HepG2 (cell line): ENCODE measurements around the gene GSTP1. TPM values are rescaled to one million over a fixed set of nuclear protein-coding genes. Genes with fewer than 3 reads are reported as not detected.

Source experiments
- ATAC-seq: fragments of 200-7000 bp; cut with Tn5 transposase; 3 replicates; pipeline ENCODE4 v1.9.1; 2020; ENCODE audit warnings: mild to moderate bottlenecking, moderate library complexity
- BruUV-seq: library from RNA; stranded (reverse); fragments of 400-500 nt; replicated peaks from 2 replicates; lab custom pipeline; 2021; lab: Mats Ljungman, UMichigan
- CTCF ChIA-PET: fragments of 300-600 bp; formaldehyde crosslinking; extraction: SDS; loops from one replicate; lab custom pipeline; 2021; ENCODE audit warnings: low total read pairs, inconsistent platforms, low intra/inter-chr PET ratio; lab: Yijun Ruan, JAX
- POLR2A ChIA-PET: fragments of 350-600 bp; sonication (Branson Sonifier 250); formaldehyde crosslinking; loops from one replicate; lab custom pipeline; 2020; ENCODE audit warnings: antibody characterized with exemption, inconsistent platforms; lab: Yijun Ruan, JAX
- DNase-seq: peaks from one replicate; pipeline ENCODE4 v3.0.0-alpha.2; 2015; ENCODE audit warnings: low spot score
- FAIRE-seq: peaks from 3 replicates; lab custom pipeline; 2011; peaks lifted over from hg19 to GRCh38; lab: Jason Lieb, UNC
- H2AFZ ChIP-seq: one replicate; pipeline ENCODE4 v1.6.1; 2011; ENCODE audit warnings: low read length, inconsistent platforms
- H3K27ac ChIP-seq: fragments of 300-600 bp; 3 replicates; pipeline ENCODE4 v1.8.0; 2011; ENCODE audit warnings: mixed run types, mild to moderate bottlenecking, mixed read lengths, low read length, inconsistent platforms; ENCODE audit not compliant: insufficient read depth; ENCODE audit errors: extremely low read length
- H3K27me3 ChIP-seq, 2 experiments: fragments of 200-600 bp in 1 of 2; 2 replicates in 1 of 2; 3 replicates in 1 of 2; pipeline versions ENCODE4 v1.6.0 to v1.8.0; 2011; ENCODE audit warnings: low read length in 2 of 2, mild to moderate bottlenecking in 2 of 2, moderate library complexity in 2 of 2, inconsistent platforms in 1 of 2; ENCODE audit not compliant: insufficient read depth in 2 of 2, control insufficient read depth in 1 of 2
- H3K36me3 ChIP-seq, 2 experiments: fragments of 200-600 bp in 1 of 2; replicated peaks in 1 of 2; 2 replicates in 1 of 2; 3 replicates in 1 of 2; pipeline versions ENCODE4 v1.5.1 to v1.8.0; 2011; ENCODE audit warnings: low read length in 2 of 2, inconsistent platforms in 1 of 2; ENCODE audit not compliant: insufficient read depth in 2 of 2, control insufficient read depth in 1 of 2
- H3K4me1 ChIP-seq: 2 replicates; pipeline ENCODE4 v1.5.1; 2012; ENCODE audit warnings: low read length, inconsistent platforms; ENCODE audit not compliant: insufficient read depth
- H3K4me2 ChIP-seq: 2 replicates; pipeline ENCODE4 v1.6.0; 2011; ENCODE audit warnings: low read depth, low read length, inconsistent platforms
- H3K4me3 ChIP-seq, 3 experiments: fragments of 200-600 bp in 1 of 3; sonication (generic), shearing (Covaris generic) in 1 of 3; replicated peaks in 1 of 3; 2 replicates each; pipeline ENCODE4 v1.5.1; 2011 to 2016; ENCODE audit warnings: low read length in 3 of 3, inconsistent platforms in 2 of 3, low read depth in 2 of 3, mild to moderate bottlenecking in 2 of 3, control low read depth in 1 of 3, mixed read lengths in 1 of 3; ENCODE audit not compliant: insufficient read depth in 1 of 3
- H3K79me2 ChIP-seq: one replicate; pipeline ENCODE4 v1.6.1; 2011; ENCODE audit warnings: low read length, inconsistent platforms; ENCODE audit not compliant: insufficient read depth
- H3K9ac ChIP-seq: 2 replicates; pipeline ENCODE4 v1.6.0; 2011; ENCODE audit warnings: mild to moderate bottlenecking, low read depth, low read length, inconsistent platforms; ENCODE audit not compliant: insufficient read depth
- H3K9me3 ChIP-seq: 2 replicates; pipeline ENCODE4 v1.5.1; 2012; ENCODE audit warnings: mild to moderate bottlenecking, low read length
- H4K20me1 ChIP-seq: 2 replicates; pipeline ENCODE4 v1.6.0; 2011; ENCODE audit warnings: inconsistent platforms, mild to moderate bottlenecking, low read length, moderate library complexity; ENCODE audit not compliant: insufficient read depth
- AGO2 ChIP-seq: fragments of 200-400 bp; formaldehyde crosslinking; optimal IDR thresholded peaks from 2 replicates; pipeline ENCODE3; 2017; ENCODE audit warnings: mild to moderate bottlenecking, low read depth, low read length, moderate library complexity
- CEBPG ChIP-seq: IDR thresholded peaks from 2 replicates; pipeline ENCODE4 v1.6.1; 2016
- DMAP1 ChIP-seq: IDR thresholded peaks from 2 replicates; pipeline ENCODE4 v1.6.1; 2016
- GZF1 ChIP-seq: sonication (generic); formaldehyde crosslinking; IDR thresholded peaks from 2 replicates; pipeline ENCODE4 v1.5.1; 2020; ENCODE audit warnings: mild to moderate bottlenecking, missing genetic modification reagents
- KLF16 ChIP-seq, 2 experiments: sonication (generic) in 1 of 2; formaldehyde crosslinking in 1 of 2; IDR thresholded peaks; 2 replicates each; pipeline versions ENCODE4 v1.6.1 to v1.8.0; 2016 to 2023; ENCODE audit warnings: missing genetic modification reagents in 2 of 2, missing compliant biosample characterization in 1 of 2
- SP2 ChIP-seq: sonication (generic); formaldehyde crosslinking; IDR thresholded peaks from 2 replicates; pipeline ENCODE4 v1.5.1; 2020; ENCODE audit warnings: mild to moderate bottlenecking, missing genetic modification reagents
- ZBTB20 ChIP-seq: sonication (generic); formaldehyde crosslinking; IDR thresholded peaks from 2 replicates; pipeline ENCODE4 v1.8.1; 2023; ENCODE audit warnings: missing genetic modification reagents, low read depth, mild to moderate bottlenecking, borderline replicate concordance
- ZBTB49 ChIP-seq: sonication (generic); formaldehyde crosslinking; IDR thresholded peaks from 2 replicates; pipeline ENCODE4 v1.4.0; 2020; ENCODE audit warnings: missing genetic modification reagents, borderline replicate concordance
- ZFP91 ChIP-seq: sonication (generic); formaldehyde crosslinking; IDR thresholded peaks from 2 replicates; pipeline ENCODE4 v1.9.0; 2022; ENCODE audit warnings: missing genetic modification reagents, mild to moderate bottlenecking, borderline replicate concordance
- ZNF138 ChIP-seq: sonication (generic); formaldehyde crosslinking; IDR thresholded peaks from 2 replicates; pipeline ENCODE4 v1.5.0; 2020; ENCODE audit warnings: mild to moderate bottlenecking, low read depth, missing genetic modification reagents
- ZNF383 ChIP-seq: sonication (generic); formaldehyde crosslinking; IDR thresholded peaks from 2 replicates; pipeline ENCODE4 v1.4.0; 2020; ENCODE audit warnings: missing genetic modification reagents, mild to moderate bottlenecking, borderline replicate concordance
- WGBS: methylation state at CpG from one replicate; pipeline ENCODE4 v1.1.6; 2017; ENCODE audit warnings: low lambda C conversion rate; 5-methylcytosine and 5-hydroxymethylcytosine counted together
- in situ Hi-C: cut with HindIII; loops from 2 replicates; pipeline ENCODE4 v1.10.0; 2017; ENCODE audit warnings: low pct_unique_long_range_greater_than_20kb; ENCODE audit not compliant: extremely low pct_ligation_motif_present
- intact Hi-C: fragments of 100-400 bp; cut with micrococcal nuclease; formaldehyde crosslinking; loops from one replicate; pipeline ENCODE4 v1.10.0; 2022; ENCODE audit not compliant: unreplicated experiment
- polyA plus RNA-seq, 8 experiments: library from polyadenylated mRNA; depleted of rRNA in 3 of 8; stranded (reverse) in 7 of 8; unstranded in 1 of 8; fragments of >200 nt; fragmentation: Illumina TruSeq in 4 of 8; extraction: Trizol in 4 of 8; gene quantifications; 2 replicates each; pipeline versions ENCODE4 v1.2.1 to v1.2.3, GENCODE V29; 2011 to 2016; ENCODE audit warnings: low read depth in 4 of 8, missing spikeins in 1 of 8, mixed read lengths in 1 of 8; ENCODE audit not compliant: insufficient read depth in 1 of 8
- total RNA-seq, 5 experiments: library from RNA; depleted of rRNA; stranded (reverse); fragments of >200 nt; fragmentation: Illumina TruSeq; extraction: Trizol; gene quantifications; 2 replicates each; pipeline ENCODE4 v1.2.3, GENCODE V29; 2016; ENCODE audit warnings: low read depth in 1 of 5
- TF ChIP-seq, protein P1 (sequence below): sonication (generic); formaldehyde crosslinking; IDR thresholded peaks from 2 replicates; pipeline ENCODE4 v1.5.0; 2020; ENCODE audit warnings: missing genetic modification reagents, mild to moderate bottlenecking, borderline replicate concordance

The GSTP1 gene
- total and polyA plus RNA-seq, 2 of the 13 experiments (the other 11 are each of a cell fraction or from before 2014, with no cell fraction given) = not detected

DNA sequence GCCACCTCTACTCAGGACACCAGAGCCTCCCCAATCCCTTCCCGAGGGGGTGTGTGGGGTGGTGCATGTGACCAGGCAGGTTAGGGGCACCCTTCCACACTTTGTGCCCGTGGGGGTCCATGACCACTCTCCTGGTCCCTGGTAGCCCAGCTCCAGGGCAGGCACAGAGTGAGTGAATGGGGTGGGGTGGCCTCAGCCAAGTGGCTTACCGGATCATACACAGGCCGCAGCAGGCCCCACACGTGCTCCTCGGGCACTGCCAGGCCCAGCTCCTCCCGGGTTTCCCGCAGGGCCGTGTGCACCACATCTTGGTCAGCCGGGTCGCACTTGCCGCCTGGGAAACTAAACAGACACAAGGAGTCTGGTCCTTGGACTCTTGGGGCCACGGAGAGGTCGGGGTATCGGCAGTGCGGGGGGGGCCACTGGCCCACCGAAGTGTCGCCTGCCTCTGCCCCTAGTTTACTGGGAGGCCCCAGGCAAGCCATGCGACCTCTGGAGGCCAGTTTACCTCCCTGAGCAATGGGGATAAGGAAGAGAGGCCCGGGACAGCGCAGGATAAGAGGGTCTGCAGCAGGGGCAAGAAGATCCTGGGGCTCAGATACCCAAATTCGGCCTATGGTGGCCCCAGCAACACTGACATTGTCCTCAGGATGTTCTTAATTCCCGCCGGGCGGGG lies 45.2 kb downstream of the GSTP1 start:
- TSS peak; percentile 41 for BruUV-seq
- FAIRE-seq (no peak), DNase-seq (no peak), ATAC-seq (no peak)
- Histone ChIP-seq H3K27ac (peak overlapping the region; percentile 83), H3K27me3 (no peaks in the 10 kb centered on the region), H4K20me1 (no peaks in the 10 kb centered on the region), H3K4me3 (peak overlapping the region; percentile 5 to 77 (median 30); a peak in 5 of 6 replicates), H2AFZ (no peak overlapping the region), H3K4me1 (peaks cover 53% of the 10 kb centered on the region), H3K9me3 (no peaks in the 10 kb centered on the region), H3K79me2 (no peaks in the 10 kb centered on the region), H3K9ac (peak overlapping the region; percentile 78), H3K36me3 (no peaks in the 10 kb centered on the region), H3K4me2 (peak overlapping the region; percentile 91)
- WGBS = 42% methylated on average over 19 of the region's 25 CpGs
- in situ Hi-C loops = no loop called here
- ChIA-PET CTCF (interaction anchor here (2.0 to 2.1 kb wide), 2 partner anchors 14 to 31 kb away, joined by 13 to 16 read pairs; no protein-coding TSS in a partner anchor), POLR2A (interaction anchor here (1.2 to 4.8 kb wide), 10 partner anchors 11 to 275 kb away, joined by 3 to 52 read pairs (median 7); partner anchors contain the start of genes ACY3, AIP, POLD4 and TBX10)
- intact Hi-C loops = no loop called here
- TF ChIP-seq DMAP1 = no peak
- 0 out of 2 replicates have a peak, but pooled peaks have one; percentile 18 for TF ChIP-seq ZNF138 (CRISPR knock-in tag)
- TF ChIP-seq ZBTB49 = peak; percentile 65; the same call in 1 of the 2 replicates
- TF ChIP-seq KLF16 (CRISPR knock-in tag; IDR thresholded peaks at IDR 0.05) = no peak
- 0 out of 2 replicates have a peak, but pooled peaks have one; percentile 17 for TF ChIP-seq ZBTB20 (CRISPR knock-in tag)
- peak; percentile 25; the same call in 1 of the 2 replicates for TF ChIP-seq SP2 (CRISPR knock-in tag)
- TF ChIP-seq ZFP91 = peak; percentile 10; the same call in 1 of the 2 replicates
- TF ChIP-seq, protein P1, sequence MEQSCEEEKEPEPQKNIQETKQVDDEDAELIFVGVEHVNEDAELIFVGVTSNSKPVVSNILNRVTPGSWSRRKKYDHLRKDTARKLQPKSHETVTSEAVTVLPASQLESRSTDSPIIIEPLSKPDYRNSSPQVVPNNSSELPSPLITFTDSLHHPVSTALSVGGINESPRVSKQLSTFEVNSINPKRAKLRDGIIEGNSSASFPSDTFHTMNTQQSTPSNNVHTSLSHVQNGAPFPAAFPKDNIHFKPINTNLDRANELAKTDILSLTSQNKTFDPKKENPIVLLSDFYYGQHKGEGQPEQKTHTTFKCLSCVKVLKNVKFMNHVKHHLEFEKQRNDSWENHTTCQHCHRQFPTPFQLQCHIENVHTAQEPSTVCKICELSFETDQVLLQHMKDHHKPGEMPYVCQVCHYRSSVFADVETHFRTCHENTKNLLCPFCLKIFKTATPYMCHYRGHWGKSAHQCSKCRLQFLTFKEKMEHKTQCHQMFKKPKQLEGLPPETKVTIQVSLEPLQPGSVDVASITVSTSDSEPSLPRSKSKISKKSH = 0 out of 2 replicates have a peak, but pooled peaks have one; percentile 1
- TF ChIP-seq ZNF383 (CRISPR knock-in tag) = 0 out of 2 replicates have a peak, but pooled peaks have one; percentile 31
- TF ChIP-seq AGO2 = peak; percentile 39
- no peak for TF ChIP-seq GZF1 (CRISPR knock-in tag)
- TF ChIP-seq CEBPG = no peak; the same call in 1 of the 2 replicates
